WTC11 (cell line): Measurements from ENCODE around the gene SCIMP. TPM values are rescaled to one million over a fixed set of nuclear protein-coding genes. Genes with fewer than 3 reads are reported as not detected.

Experiments
- ATAC-seq: fragments of 200-7000 bp; cut with Tn5 transposase; 2 replicates; pipeline ENCODE4 v1.10.0; 2021; ENCODE audit warnings: mild to moderate bottlenecking, moderate library complexity
- CTCF ChIA-PET: fragments of 300-600 bp; sonication (Branson Sonifier 250); formaldehyde crosslinking; loops from one replicate; lab custom pipeline; 2021; ENCODE audit warnings: antibody characterized with exemption; lab: Charles Lee
- POLR2A ChIA-PET: fragments of 350-600 bp; sonication (Branson Sonifier 250); formaldehyde crosslinking; loops from one replicate; lab custom pipeline; 2021; ENCODE audit warnings: antibody characterized with exemption; lab: Charles Lee
- DNase-seq: peaks from one replicate; pipeline ENCODE4 v3.0.0; 2021; ENCODE audit warnings: low spot score
- H3K27ac Mint-ChIP-seq: 2 replicates; pipeline ENCODE4 v1.8.0; 2021; ENCODE audit warnings: mixed read lengths
- H3K27me3 Mint-ChIP-seq: 2 replicates; pipeline ENCODE4 v1.8.0; 2021; ENCODE audit warnings: low read depth, mild to moderate bottlenecking, moderate library complexity, mixed read lengths
- H3K36me3 Mint-ChIP-seq: 2 replicates; pipeline ENCODE4 v1.8.0; 2021; ENCODE audit warnings: mixed read lengths
- H3K4me1 Mint-ChIP-seq: 2 replicates; pipeline ENCODE4 v1.8.0; 2022; ENCODE audit warnings: mixed read lengths
- H3K4me3 Mint-ChIP-seq: 2 replicates; pipeline ENCODE4 v1.8.0; 2021; ENCODE audit warnings: mild to moderate bottlenecking, moderate library complexity, mixed read lengths
- H3K9me3 Mint-ChIP-seq: 2 replicates; pipeline ENCODE4 v1.8.0; 2021; ENCODE audit warnings: mixed read lengths
- AR ChIP-seq: fragments of 250-450 bp; sonication (Bioruptor Pico); IDR thresholded peaks from 2 replicates; pipeline ENCODE4 v1.9.0; 2021; ENCODE audit warnings: mild to moderate bottlenecking
- CREM ChIP-seq: sonication (generic); formaldehyde crosslinking; IDR thresholded peaks from 2 replicates; pipeline ENCODE4 v1.8.1; 2022; ENCODE audit warnings: mild to moderate bottlenecking, missing genetic modification reagents, moderate library complexity
- FOXJ3 ChIP-seq: sonication (generic); formaldehyde crosslinking; IDR thresholded peaks from 2 replicates; pipeline ENCODE4 v1.9.0; 2021; ENCODE audit warnings: missing genetic modification reagents, mild to moderate bottlenecking, borderline replicate concordance
- FOXK1 ChIP-seq: sonication (generic); formaldehyde crosslinking; IDR thresholded peaks from 2 replicates; pipeline ENCODE4 v1.8.0; 2022; ENCODE audit warnings: mild to moderate bottlenecking, moderate library complexity, missing genetic modification reagents
- JUN ChIP-seq: sonication (generic); formaldehyde crosslinking; IDR thresholded peaks from 2 replicates; pipeline ENCODE4 v1.8.0; 2023; ENCODE audit warnings: mild to moderate bottlenecking, missing genetic modification reagents
- MXD4 ChIP-seq: fragments of 250-450 bp; sonication (Bioruptor Pico); IDR thresholded peaks from 2 replicates; pipeline ENCODE4 v1.8.0; 2021; ENCODE audit warnings: mild to moderate bottlenecking, moderate library complexity, borderline replicate concordance
- NFYB ChIP-seq: sonication (generic); formaldehyde crosslinking; conservative IDR thresholded peaks from 2 replicates; pipeline ENCODE4 v1.8.0; 2022; ENCODE audit warnings: low read depth, missing genetic modification reagents
- NR2C2 ChIP-seq: sonication (generic); formaldehyde crosslinking; IDR thresholded peaks from 2 replicates; pipeline ENCODE4 v1.8.0; 2022; ENCODE audit warnings: mild to moderate bottlenecking, missing genetic modification reagents
- RELA ChIP-seq: sonication (generic); formaldehyde crosslinking; IDR thresholded peaks from 2 replicates; pipeline ENCODE4 v1.8.1; 2022; ENCODE audit warnings: missing genetic modification reagents, mild to moderate bottlenecking, borderline replicate concordance
- ZNF121 ChIP-seq: sonication (generic); formaldehyde crosslinking; IDR thresholded peaks from 2 replicates; pipeline ENCODE4 v1.8.0; 2023; ENCODE audit warnings: missing genetic modification reagents
- ZNF281 ChIP-seq: sonication (generic); formaldehyde crosslinking; IDR thresholded peaks from 2 replicates; pipeline ENCODE4 v1.8.0; 2023; ENCODE audit warnings: mild to moderate bottlenecking, missing genetic modification reagents
- ZSCAN18 ChIP-seq: fragments of 250-450 bp; sonication (Bioruptor Pico); IDR thresholded peaks from 2 replicates; pipeline ENCODE4 v2.1.2; 2022; ENCODE audit warnings: mild to moderate bottlenecking, moderate library complexity
- total RNA-seq: library from RNA; stranded (reverse); gene quantifications from 3 replicates; pipeline ENCODE4 v1.2.3, GENCODE V29; 2021
- TF ChIP-seq, protein P1 (sequence below): sonication (generic); formaldehyde crosslinking; IDR thresholded peaks from 2 replicates; pipeline ENCODE4 v1.8.0; 2023; ENCODE audit warnings: missing genetic modification reagents, mild to moderate bottlenecking, borderline replicate concordance
- TF ChIP-seq, protein P2 (sequence below): sonication (generic); formaldehyde crosslinking; IDR thresholded peaks from 2 replicates; pipeline ENCODE4 v1.8.1; 2023; ENCODE audit warnings: mild to moderate bottlenecking, missing genetic modification reagents, moderate library complexity

The SCIMP gene
- total RNA-seq, 1 experiment from 2014 or later, result not detected

- Mint-ChIP-seq H3K27me3 (peaks cover 46% of the 10 kb centered on the region), H3K4me3 (no peak overlapping the region), H3K4me1 (no peaks in the 10 kb centered on the region), H3K36me3 (peaks cover 95% of the 10 kb centered on the region), H3K27ac (no peak overlapping the region), H3K9me3 (peaks cover 93% of the 10 kb centered on the region)
- ChIA-PET CTCF (no interaction called here), POLR2A (no interaction called here)
- TF ChIP-seq MXD4 (CRISPR knock-in tag) (no peak), ZNF121 (CRISPR knock-in tag) (no peak), RELA (CRISPR knock-in tag) (no peak), ZNF281 (CRISPR knock-in tag) (no peak)
- ATAC-seq (no peak), DNase-seq (no peak)
Measured at GRCh38 chr17:5183410-5183793, 51.3 kb downstream of the SCIMP start.

DNA sequence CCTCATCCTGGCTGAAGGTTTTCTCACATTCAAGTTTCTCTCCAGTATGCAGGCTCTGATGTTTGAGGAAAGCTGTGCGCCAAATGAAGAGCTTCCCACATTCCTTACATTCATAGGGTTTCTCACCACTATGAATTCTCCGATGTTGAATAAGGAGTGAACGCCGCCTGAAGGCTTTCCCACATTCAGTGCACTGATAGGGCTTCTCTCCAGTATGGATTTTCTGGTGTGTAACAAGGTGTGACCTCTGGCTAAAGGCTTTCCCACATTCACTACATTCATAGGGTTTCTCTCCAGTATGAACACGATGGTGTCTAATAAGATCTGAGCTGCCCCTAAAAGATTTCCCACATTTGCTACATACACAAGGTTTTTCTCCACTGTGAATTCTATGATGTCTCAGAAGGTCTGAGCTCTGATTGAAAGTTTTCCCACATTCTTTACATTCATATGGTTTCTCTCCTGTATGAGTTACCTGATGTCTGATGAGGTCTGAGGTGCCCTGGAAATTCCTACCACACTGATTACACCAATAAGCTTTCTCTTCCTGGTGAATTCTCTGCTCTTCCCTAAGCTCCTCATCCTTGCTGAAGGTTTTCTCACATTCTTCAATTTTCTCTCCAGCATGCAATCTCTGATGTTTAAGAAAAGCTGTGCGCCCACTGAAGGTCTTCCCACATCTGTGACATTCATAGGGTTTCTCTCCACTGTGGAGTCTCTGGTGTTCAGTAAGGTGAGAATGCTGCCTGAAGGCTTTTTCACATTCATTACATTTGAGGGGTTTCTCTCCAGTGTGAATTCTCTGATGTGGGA lies 51.9 kb downstream of the SCIMP start:
- peaks cover 92% of the 10 kb centered on the region for H3K36me3 Mint-ChIP-seq
- ATAC-seq (no peak), DNase-seq (no peak)
- H3K27me3 Mint-ChIP-seq, result peaks cover 46% of the 10 kb centered on the region
- no peak for TF ChIP-seq NR2C2 (CRISPR knock-in tag)
- TF ChIP-seq, protein P1, sequence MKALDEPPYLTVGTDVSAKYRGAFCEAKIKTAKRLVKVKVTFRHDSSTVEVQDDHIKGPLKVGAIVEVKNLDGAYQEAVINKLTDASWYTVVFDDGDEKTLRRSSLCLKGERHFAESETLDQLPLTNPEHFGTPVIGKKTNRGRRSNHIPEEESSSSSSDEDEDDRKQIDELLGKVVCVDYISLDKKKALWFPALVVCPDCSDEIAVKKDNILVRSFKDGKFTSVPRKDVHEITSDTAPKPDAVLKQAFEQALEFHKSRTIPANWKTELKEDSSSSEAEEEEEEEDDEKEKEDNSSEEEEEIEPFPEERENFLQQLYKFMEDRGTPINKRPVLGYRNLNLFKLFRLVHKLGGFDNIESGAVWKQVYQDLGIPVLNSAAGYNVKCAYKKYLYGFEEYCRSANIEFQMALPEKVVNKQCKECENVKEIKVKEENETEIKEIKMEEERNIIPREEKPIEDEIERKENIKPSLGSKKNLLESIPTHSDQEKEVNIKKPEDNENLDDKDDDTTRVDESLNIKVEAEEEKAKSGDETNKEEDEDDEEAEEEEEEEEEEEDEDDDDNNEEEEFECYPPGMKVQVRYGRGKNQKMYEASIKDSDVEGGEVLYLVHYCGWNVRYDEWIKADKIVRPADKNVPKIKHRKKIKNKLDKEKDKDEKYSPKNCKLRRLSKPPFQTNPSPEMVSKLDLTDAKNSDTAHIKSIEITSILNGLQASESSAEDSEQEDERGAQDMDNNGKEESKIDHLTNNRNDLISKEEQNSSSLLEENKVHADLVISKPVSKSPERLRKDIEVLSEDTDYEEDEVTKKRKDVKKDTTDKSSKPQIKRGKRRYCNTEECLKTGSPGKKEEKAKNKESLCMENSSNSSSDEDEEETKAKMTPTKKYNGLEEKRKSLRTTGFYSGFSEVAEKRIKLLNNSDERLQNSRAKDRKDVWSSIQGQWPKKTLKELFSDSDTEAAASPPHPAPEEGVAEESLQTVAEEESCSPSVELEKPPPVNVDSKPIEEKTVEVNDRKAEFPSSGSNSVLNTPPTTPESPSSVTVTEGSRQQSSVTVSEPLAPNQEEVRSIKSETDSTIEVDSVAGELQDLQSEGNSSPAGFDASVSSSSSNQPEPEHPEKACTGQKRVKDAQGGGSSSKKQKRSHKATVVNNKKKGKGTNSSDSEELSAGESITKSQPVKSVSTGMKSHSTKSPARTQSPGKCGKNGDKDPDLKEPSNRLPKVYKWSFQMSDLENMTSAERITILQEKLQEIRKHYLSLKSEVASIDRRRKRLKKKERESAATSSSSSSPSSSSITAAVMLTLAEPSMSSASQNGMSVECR, result no peak
- no peak overlapping the region for H3K27ac Mint-ChIP-seq
- CTCF ChIA-PET, result no interaction called here
- no peaks in the 10 kb centered on the region for H3K4me1 Mint-ChIP-seq
- peaks cover 90% of the 10 kb centered on the region for H3K9me3 Mint-ChIP-seq
- no peak overlapping the region for H3K4me3 Mint-ChIP-seq
- POLR2A ChIA-PET, result interaction anchor here (0.6 kb wide), 1 partner anchor 1193 kb away, joined by 3 read pairs; no protein-coding TSS in a partner anchor

- TF ChIP-seq CREM (CRISPR knock-in tag) (no peak), NFYB (CRISPR knock-in tag) (no peak), AR (CRISPR knock-in tag) (no peak), ZSCAN18 (CRISPR knock-in tag) (no peak), FOXK1 (CRISPR knock-in tag) (no peak), FOXJ3 (no peak), JUN (CRISPR knock-in tag) (no peak)
- TF ChIP-seq, protein P2, sequence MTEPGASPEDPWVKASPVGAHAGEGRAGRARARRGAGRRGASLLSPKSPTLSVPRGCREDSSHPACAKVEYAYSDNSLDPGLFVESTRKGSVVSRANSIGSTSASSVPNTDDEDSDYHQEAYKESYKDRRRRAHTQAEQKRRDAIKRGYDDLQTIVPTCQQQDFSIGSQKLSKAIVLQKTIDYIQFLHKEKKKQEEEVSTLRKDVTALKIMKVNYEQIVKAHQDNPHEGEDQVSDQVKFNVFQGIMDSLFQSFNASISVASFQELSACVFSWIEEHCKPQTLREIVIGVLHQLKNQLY (CRISPR knock-in tag), result no peak
- DNase-seq, result no peak
- ATAC-seq, result no peak
- Mint-ChIP-seq H3K27ac (no peak overlapping the region), H3K36me3 (peaks cover 93% of the 10 kb centered on the region), H3K4me1 (no peaks in the 10 kb centered on the region), H3K27me3 (peaks cover 39% of the 10 kb centered on the region), H3K9me3 (peaks cover 81% of the 10 kb centered on the region), H3K4me3 (no peak overlapping the region)
- POLR2A ChIA-PET, result no interaction called here
- CTCF ChIA-PET, result interaction anchor here (0.6 kb wide), 1 partner anchor 1837 kb away, joined by 3 read pairs; no protein-coding TSS in a partner anchor
Measured at GRCh38 chr17:5181509-5182305, 53.0 kb downstream of the SCIMP start.
